HG02759 (cell line): ENCODE data around the gene GRIK3.

Experiments
- ATAC-seq: cut with Tn5 transposase; IDR thresholded peaks from one replicate; pipeline ENCODE4 v1.9.1; 2021; ENCODE audit warnings: mild to moderate bottlenecking, moderate library complexity; ENCODE audit not compliant: unreplicated experiment

GRIK3 gene

DNA sequence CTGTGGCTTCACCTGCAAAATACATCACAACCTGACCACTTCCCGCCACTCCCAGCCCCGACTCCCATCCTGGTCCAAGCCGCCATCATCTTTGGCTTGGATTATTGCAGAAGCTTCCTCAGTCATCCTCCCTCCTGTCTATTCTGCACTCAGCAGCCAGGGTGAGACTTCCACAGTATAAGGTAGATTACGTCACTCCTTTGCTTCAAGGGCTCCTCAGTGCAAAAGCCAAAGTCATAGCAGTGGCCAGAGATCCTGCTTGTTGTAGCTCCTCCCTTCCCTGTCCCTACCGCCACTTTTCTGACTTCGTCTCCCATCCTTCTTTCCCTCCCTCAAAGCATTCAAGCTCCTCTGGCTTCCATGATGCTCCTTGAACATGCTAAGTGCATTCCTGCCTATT, 152.8 kb downstream of the GRIK3 start:
- no peak for ATAC-seq

DNA sequence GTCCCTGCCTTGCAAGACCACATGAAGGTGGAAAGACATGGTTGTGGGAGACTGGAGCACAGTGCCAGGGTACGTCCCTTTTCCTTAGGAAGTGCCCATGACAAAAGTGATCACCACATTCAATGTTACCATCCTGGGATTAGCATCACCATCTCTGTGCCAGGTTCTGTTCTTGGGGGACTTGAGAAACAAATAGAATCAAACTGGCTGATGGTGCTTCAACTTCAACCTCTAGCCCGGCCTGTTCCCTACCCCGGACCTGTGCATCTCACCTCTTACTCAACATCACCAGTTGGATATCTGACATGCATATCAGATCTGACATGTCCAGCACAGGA, 153.3 kb downstream of the GRIK3 start:
- ATAC-seq, result no peak

DNA sequence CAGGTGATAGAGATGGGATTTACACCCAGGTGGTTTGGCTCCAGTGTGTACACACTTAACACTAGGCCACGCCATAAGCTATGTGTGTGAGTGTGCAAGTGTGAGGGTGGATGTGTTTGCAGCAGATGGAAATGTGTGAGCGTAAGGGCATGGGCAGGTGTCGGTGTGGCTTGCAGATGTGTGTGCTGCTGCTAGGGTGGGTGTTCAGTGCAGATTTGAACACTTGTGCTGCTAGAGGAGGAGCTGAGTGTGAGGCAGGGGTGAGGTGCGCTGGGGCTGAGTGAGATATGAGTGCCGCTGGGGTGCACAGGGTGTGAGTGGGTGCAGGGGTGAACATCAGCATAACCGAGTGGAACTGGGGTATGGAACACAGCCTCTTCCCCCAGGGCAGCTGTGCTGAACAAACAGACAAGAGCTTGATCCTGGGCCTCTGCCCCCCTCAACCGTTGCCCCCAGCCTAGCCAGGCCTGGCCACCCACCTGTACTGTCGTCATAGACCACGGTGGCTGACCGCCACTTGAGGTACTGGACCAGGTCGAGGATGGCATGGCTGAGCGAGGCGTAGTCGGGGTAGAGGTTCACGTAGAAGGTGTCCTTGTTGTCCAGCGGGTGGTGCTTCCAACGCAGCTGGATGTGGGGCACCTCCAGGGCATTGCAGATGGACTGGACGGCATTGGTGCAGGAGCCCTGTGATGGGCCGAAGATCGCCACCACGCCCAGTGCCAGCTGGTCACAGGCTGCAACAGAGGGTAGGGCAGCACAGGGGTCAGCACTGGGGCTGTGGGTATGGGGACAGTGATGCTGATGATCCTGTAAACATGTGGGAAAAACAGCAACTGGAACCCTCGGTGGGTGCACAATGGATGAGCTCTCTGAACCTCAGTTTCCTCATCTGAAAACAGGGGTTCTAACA, 153.9 kb downstream of the GRIK3 start:
- ATAC-seq, result no peak

DNA sequence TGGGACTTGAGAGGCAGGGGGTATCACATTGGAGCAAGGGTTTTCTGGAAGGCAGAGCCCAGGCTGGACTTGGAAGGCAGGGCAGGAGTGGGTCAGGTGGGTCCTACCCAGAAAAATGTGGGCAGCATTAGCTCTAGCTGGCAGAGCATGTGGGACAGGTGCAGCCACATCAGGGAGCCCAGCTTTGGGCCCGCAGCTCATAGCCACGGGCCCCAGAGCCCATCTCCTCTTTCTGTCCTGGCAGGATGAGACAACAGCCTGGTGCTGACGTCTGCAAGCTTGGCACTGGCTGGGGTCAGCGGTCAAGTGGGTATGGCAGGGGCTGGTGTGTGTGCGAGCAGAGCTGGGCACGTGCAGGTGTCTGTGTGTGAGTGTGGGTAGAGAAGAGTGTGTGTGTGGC, 154.7 kb downstream of the GRIK3 start:
- ATAC-seq, result no peak

DNA sequence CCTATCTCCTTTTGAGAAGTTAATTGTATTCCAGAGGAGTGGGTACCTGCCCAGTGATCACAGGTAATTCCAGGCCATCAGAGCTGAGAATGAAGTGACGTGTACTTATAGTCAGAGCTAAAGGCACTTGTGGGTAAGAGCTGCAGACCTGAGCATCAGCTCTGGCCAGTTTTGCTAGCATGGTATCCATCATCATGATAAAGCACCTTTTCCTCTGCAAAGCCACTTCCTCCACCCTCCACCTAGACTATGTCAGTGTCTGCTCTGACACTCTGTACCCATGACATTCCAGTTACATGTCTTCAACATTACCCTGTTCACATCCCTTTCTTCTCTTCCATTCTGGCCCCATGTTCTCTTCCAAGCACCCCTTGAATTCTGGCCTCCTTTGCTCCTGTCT, 157.3 kb downstream of the GRIK3 start:
- no peak for ATAC-seq

DNA sequence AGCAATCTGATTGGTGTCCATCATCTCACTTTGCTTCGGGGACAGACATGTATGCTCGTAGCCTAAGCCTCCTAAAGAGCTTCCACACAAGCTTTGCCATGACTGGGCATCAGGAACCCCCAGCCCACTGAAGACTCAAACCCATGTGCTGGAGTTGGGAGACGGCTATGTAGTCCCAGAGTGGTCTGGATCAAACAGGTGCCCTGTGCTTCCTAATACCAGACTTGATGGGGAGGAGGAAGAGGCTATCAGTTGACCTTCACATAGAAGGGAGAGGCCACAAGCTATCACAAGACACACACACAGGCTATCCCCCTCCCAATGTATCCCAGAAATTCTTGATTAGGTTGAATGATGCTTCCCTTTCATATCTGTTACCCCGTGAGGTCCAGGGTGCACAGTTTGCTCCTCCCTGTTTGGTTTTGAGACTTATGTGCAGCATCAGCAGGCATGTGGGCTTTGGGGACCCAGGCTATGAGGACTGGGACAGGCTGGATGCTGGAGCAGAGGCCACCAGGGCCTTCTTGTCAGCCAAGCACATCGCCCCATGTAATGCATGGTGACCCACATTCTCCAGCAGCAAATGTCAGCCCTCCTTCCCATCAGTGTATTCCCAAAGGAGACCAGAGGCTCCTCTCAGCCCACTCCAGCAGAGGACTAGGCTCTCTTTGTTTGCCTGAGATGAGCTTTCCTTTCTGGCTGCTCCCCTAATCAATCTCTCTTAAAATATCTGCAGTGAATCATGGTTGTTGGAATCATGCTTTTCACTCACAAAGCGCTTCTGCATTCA, 159.8 kb downstream of the GRIK3 start:
- ATAC-seq, result no peak

DNA sequence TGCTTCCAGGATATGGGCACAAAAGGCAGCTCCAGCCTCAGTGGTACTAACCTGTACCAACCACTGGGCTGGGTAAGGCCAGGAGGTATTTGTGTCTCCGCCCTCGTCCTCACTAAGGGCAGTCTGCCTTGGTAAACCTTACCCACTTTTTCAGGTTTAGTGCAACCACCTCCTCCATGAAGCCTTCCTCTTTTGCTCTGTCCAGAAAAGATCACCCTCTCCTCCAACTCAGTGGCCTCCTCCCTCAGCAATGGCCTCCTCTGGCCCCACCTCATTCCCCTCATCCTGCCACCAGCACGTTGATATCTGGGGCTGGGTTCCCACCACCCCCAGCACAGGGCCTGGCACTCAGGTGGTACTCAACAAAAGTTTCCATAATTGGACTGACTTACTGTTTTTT, 161.5 kb downstream of the GRIK3 start:
- no peak for ATAC-seq

DNA sequence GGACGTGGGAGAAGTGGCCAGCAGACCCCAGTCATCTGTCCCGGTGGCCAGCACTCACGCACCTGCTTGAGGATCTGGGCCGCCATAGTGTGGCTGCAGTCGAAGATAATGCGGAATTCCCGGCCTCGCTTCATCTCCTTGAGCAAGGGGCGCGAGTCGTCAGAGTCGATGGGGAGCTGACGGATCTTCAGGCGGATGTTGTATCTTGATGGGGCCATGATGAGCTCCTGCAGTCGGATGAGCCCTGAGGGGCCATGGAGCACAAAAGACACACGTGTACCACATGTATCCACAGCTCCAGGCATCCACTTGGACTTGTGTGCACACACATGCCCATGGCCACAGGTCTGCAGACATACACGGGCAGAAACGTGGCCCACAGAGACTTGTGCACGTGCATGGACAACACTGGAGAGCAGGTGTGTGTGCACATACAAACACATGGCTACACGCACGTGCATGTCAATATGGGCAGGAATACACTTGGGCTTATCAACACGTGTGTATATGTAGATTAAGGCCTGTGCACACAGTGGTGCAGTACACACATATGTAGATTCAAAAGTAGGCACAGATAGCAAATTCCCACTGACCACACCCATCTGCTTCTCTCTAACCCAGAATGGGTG, 162.1 kb downstream of the GRIK3 start:
- ATAC-seq, result no peak

DNA sequence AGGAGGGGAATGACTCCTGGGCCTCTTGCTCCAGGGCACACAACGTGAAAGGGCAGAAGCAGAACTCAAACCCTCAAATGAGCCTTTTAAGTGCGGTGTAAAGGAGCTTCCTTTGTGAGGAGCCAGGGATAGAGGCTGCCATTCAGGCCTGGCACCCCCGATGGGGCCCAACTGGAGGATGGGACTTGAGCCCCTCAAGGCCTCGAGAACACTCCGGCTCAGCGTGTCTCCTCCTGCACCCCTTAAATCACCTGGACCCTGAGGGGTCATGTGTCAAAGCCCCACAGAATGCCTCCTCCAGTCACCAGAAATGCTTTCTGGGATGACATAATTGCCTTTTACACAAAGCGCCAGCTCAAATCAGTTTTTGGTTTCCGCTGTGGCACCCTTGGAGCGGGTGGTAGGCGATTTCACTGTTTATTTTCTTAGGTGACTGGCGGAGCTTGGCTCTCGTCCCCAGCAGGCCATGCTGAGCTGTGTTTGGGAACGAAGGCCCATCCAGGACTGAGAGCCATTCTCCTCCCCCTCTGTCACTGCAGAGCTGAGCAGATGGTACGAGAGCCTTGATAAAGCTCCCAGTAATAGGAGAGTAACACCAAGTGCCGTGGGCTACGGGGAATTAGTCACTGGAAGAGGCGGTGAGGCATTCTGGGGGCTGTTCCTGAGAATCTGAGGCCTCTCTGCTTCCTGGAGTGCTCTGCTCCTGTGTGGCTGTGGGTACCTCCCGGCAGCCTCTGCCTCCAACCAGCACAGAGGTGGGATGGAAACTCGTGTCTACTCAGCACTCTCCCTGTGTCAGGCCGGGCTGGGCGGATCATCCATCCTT, 163.0 kb downstream of the GRIK3 start:
- ATAC-seq, result no peak

DNA sequence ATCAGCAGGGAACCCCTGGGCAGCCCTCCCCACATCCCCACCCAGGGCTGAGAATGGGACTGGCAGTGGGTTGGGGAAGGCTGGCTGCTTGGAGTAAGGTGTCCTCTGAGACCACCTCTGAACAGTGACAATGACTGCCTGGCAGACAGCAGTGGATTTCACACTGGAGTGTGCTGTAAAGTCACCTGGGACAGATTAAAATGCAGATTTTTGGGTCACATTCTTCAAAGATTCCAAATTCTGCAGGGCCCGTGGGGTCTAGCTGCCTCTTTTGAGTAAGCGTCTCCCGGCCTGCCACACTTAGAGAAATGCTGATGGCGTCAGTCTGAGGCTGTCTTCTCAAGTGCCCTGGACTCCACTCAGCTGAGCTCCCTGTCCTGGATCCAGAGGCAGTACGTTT, 164.5 kb downstream of the GRIK3 start:
- ATAC-seq, result no peak

DNA sequence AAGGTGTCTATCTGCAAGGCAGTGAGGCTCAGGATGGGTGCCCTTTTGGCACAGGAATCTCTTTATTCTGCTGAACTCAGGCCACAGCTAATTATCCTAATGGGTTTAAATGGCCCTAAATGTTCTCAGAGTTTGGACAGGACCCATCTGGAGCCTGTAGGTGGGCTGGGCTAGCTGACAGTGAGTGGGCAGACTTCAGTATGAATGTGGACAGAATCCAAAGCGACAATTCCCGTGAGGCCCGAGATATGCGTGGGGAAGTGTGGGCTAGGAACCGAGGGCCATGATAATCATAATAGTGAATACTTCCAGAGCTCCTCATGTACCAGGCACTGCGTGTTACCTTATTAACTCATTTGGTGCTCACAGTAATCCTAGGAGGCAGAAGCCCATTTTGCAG, 165.3 kb downstream of the GRIK3 start:
- ATAC-seq, result no peak

DNA sequence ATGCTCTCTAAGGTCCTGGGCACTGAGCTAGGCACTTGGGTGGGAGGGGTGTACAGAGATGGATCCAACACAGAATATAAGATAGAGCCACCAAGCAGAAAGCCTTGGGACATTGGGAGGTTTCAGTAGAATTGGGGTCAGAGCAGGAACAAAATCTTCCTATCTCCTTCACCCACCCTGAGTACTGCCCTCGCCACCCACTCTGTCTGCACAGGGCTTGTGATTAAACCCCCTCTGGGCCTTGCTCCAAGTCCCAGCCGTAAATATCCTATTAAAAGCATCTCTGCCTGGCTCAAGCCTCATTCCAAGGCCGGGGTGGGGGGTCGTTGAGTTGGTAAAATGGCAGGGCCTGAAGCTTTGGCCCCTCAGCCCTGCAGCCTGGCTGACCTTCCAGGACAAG, 166.7 kb downstream of the GRIK3 start:
- no peak for ATAC-seq

DNA sequence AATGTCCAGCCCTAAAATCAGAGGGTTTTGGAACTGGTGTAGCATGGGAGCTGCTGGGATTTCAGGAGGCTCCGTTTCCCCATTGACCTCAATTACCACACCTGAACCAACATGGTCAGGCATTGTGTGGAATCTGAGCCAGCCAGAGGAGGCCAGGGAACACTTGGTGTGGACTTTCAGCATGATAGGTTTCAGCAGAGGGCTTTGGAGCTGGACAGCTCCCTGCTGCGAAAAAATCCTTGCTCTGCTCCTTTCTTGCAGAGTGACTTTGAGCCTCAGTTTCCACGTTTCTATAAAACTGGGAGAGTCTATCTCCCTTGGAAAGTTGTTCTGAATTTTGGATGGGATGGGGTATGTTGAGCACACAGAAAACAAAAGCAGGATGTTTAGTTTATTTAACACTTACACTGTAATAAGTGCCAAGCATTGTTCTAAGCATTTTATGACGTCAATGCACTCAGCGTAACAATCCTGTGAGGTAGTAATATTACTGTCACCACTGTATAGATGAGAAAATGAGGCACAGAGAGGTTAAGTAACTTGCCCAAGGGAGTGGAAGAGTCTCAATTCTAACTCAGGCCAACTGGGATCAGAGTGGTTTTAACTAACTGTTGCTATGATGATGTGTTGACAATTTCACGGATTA, 168.0 kb downstream of the GRIK3 start:
- ATAC-seq, result no peak

DNA sequence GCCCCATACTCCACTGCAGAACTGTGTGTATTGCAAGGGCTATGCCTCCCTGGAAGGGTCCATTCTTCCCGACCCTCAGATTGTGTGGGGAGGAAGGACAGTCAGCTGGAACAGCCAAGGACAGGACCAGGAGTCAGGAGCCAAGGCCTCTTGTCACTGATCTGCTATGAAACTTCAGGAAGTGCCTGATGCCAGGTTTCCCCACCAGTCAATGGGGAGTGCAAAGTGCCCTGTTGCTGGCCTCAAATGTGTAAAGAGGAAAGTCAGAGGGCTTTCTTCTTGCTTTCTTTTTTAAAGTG, 168.8 kb downstream of the GRIK3 start:
- no peak for ATAC-seq

DNA sequence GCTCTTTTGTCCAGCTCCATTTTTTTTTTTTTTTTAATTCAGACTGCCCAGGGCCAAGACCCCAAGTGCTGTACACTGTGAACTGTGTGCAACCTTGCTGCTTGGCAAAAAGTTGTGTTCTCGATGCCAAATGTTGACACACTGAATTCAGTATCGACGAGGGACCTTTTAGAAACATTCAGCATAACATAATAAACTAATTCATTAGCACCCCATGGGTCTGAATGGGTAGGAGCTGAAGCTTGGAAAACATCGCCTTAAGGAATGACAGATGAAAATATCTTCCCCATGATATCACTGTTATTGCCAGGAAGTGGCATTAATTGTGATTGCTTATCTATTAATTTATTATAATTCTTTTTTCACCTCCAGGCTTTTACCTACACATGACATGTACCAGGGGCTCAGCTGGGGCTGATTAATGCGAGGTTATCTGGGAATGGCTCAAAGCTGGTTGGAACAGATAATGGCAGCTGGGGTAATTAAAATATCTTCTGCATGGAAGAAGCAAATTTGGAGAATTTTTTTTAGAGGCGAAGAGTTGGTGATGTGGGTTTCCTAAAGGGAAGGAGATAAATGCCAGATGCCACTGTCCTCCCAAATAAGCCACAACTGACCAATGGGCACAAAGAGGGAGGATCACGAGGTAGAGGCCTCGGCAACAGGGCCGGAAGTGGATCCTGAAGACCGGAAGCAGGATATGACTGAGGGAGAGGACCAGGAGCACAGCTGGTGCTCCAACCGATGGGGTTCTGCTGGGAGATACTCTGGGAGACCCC, 169.3 kb downstream of the GRIK3 start:
- ATAC-seq, result no peak

DNA sequence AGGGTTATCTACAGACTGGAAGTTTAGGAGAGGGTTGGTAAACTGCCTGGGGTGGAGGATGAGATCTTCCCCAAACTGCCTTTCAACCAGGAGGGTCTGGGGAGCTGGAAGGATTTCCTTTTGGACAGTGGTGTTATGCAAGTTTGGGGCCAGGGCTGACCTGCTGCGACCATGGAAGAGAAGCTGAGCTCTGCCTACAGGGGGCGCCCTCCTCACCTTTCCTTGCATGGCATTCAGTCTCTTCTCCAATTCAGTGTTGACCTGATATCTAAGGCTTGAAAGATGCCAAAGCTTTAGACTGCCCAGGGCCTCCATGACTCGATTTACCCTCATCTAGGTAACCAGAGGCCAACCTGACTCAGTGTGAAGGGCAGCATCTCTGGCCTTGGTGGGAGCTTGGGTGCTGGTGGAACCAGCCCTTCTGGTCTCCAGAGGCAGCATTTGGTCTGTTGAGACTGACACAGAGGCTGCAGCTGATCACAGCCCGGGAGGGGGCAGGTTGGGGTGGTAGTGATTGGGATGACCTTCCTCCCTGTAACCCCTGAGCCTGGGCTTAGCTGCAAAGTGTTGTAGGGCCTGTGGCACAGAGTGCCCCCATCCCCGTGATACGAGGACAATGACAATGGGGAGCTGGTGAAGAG, 170.0 kb downstream of the GRIK3 start:
- ATAC-seq, result no peak

DNA sequence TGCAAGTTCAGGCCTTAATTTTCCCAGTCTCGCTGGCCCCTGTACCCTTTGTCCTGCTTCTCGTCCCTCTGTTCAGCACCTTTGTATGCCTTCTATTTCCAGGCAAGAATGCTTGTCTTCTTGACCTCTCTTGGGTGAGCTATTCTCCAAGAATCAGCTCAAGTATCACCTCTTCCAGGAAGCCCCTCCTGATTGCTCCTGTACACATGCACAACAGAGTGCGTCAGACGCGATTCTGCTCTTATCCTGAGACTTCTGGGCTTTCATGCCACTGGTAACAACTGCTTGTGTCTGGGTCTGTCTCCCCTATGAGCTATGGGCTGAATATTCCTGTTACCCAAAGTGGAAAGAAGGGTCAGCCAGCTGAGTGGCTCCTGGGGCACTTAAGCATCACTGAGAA, 170.8 kb downstream of the GRIK3 start:
- ATAC-seq, result no peak

DNA sequence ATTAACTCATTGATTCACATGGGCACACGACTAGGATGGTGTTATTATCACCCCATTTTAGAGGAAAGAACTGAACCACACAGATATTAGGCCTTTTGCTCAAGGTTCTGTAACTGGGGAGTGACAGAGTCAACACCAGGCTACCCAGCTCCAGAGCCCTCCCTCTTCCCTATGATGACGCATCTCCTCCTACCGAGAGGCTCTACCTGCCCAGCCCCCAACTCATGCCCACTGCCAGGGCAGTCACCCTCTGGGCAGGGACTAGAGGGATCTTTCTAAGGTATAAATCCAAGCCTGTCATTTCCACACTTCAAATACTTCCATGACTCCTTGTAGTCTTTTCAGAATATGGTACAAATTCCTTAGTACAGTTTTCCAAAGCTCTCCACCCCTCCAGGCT, 171.3 kb downstream of the GRIK3 start:
- no peak for ATAC-seq

DNA sequence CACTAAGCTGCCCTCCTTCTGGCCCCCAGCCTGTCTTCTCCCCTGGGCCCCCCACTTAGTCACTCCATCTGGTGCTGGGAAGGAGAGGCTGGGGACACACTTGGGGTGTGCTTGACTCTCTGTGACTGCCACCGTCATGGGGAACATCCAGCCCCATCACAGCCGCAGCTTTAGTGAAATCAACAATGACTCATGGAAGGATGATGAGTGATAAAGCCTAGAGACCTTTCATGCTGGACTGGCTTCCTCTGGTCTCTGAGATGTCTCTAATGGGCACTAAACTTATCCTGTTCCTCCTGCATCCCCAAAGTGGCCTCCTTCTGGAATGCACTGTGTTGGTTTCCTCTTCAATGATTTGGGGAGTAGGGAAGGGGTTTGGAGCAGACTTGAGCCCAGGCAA, 172.9 kb downstream of the GRIK3 start:
- no peak for ATAC-seq
